Cardiac fibroblast (primary cell): Measurements from ENCODE around the gene GPRC6A.
"Not testable (repeated sequence)": the region's sequence is repeated elsewhere in the genome, so short reads cannot be mapped to it uniquely, and the experiment has no call there.

Source experiments
- DNase-seq, 2 donors: peaks; one replicate each; pipeline versions ENCODE4 v3.0.0 to v3.0.0-alpha.2; 2010; ENCODE audit warnings: low read depth in 2 of 2
- H3K4me3 ChIP-seq, 2 donors: replicated peaks in 1 of 2; 1 replicate in 1 of 2; 2 replicates in 1 of 2; pipeline ENCODE4 v1.5.1; 2011; ENCODE audit warnings: low read depth in 2 of 2, low read length in 2 of 2, mild to moderate bottlenecking in 2 of 2, moderate library complexity in 1 of 2
- TF ChIP-seq, protein P1 (sequence below): IDR thresholded peaks from one replicate; pipeline ENCODE4 v1.5.1; 2011; ENCODE audit warnings: low read depth, mild to moderate bottlenecking, low read length, inconsistent platforms

GPRC6A gene

DNA sequence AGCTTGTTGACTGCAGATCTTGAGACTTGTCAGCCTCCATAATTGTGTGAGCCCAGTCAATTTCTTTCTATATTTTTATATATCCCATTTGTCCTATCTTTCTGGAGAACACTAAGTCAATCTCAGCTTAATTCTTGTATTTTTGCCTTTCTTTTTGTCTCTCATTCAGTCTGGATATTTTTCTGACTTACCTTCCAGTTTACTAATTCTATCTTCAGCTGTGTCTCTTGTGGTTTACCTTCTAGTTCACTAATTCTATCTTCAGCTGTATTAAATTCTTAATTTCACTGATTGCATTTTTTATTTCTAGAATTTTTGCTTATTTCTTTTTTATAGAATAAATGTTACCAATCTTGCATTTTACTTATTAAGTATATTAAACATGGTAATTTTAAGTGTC is 30.4 kb upstream of the GPRC6A start:
- TF ChIP-seq, protein P1, sequence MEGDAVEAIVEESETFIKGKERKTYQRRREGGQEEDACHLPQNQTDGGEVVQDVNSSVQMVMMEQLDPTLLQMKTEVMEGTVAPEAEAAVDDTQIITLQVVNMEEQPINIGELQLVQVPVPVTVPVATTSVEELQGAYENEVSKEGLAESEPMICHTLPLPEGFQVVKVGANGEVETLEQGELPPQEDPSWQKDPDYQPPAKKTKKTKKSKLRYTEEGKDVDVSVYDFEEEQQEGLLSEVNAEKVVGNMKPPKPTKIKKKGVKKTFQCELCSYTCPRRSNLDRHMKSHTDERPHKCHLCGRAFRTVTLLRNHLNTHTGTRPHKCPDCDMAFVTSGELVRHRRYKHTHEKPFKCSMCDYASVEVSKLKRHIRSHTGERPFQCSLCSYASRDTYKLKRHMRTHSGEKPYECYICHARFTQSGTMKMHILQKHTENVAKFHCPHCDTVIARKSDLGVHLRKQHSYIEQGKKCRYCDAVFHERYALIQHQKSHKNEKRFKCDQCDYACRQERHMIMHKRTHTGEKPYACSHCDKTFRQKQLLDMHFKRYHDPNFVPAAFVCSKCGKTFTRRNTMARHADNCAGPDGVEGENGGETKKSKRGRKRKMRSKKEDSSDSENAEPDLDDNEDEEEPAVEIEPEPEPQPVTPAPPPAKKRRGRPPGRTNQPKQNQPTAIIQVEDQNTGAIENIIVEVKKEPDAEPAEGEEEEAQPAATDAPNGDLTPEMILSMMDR = no peak
- no peak overlapping the region for H3K4me3 ChIP-seq
- no peak for DNase-seq

DNA sequence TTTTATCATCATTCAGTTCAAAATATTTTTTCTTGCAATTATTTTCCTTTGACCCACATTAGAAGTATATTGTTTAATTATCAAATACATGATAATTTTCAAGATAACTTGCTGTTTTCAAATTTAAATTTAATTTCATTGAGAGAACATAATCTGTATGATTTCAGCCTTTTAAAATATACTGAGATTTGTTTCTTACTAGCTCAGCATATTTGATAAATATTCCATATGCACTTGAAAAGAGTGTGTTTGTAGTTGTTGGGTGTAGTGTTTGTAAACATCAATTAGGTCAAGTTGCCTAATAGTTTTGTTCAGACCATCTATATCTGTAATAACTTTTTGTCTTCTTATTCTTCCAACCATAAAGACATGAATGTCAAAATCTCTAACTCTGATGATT is 29.2 kb upstream of the GPRC6A start:
- no peak overlapping the region for H3K4me3 ChIP-seq
- no peak for DNase-seq
- TF ChIP-seq, protein P1 = no peak

DNA sequence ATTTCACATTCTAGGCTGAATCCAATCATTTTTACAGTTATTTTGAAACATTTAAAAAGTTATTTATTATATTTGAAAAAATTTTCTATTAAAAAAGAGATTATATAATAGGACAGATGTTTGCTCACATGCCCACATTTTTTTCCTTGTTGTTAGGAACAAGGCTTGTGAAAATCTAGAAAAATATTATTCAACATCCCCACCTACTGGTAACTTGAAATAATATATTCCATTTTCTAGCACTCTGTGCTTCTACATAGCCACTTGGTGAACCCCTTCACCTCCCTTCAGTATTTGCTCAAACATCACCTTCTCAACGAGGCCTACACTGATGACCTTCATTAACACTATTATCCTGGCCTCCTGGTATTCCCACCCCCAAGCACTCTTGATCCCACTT is 18.3 kb upstream of the GPRC6A start:
- TF ChIP-seq, protein P1 = peak; percentile 4
- peak; percentile 49 to 66 for DNase-seq
- no peak overlapping the region for H3K4me3 ChIP-seq

DNA sequence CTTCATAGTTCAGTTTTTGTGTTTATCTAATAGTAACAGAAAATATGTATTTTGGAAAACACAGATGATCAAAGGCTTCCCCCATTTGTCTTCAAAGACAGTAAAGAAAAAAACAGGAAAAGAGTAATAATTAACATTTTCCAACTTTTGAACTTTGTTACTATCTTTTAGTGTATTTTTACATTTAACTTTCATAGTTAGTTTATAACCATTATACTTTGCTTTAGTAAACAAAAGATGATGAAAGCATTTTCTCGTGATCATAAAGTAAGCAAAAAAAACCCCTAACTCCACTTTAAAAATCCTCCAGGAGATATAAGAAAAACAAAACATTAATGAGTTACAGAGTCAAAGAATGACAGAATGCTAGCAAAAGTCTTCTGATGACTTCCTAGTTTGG is 13.6 kb upstream of the GPRC6A start:
- TF ChIP-seq, protein P1 = no peak

DNA sequence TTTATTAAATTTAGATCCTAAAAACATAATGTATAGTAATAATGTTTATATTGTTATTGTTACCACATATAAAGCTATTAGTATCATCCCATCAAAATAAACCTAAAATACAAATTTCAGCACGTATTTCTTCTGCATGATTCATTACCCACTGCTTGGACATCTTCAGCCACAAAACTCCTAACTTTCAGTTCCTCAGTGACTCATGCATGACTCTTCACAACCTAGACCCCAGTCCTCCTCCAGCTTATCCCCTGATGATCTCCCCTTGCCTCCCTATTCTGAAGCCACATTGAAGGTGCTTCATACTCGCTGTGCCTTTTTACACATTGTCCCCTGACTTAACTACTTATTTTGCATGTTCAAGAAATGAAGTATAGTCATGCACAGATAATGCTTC is 11.2 kb upstream of the GPRC6A start:
- DNase-seq = peak in 1 of 2 donors; percentile 68
- H3K4me3 ChIP-seq = no peak overlapping the region
- TF ChIP-seq, protein P1 = no peak

More for the DNA sequence above, 13.6 kb upstream of the GPRC6A start:
- H3K4me3 ChIP-seq = no peak overlapping the region
- DNase-seq = no peak

DNA sequence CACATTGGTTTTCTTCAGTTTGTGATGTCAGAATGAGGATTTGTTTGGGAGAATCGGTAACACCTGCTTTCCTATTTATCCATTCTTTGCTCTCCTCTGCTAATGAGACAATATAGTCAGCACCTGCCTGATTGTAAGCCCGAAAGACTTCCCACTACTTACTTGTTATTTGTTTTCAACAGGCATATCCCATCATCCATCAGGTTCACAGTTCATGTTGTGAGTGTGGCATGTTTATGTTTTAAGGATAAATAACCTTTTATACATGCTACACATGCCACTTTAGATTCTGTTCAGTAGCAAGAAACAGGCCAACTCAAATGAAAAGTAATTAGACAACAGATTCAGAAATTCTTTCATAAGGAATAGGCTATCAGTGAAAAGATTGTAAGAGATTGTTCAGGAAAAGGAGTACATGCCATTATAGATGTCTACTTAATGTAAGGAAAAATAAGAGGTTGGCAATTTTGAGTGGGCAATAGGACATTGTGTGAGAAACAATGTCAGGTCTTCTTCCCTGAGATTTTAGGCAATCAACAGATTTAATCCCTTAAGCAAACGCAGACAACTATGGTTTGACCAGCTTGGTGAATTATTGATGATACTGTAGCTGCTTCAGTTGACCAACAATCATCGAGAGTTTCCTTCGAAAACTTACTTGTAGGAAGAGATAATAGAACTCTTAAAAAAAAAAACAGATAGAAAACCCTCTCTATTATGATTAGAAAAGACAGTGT is 7.9 kb upstream of the GPRC6A start:
- no peak overlapping the region for H3K4me3 ChIP-seq
- no peak for DNase-seq
- TF ChIP-seq, protein P1 = no peak

DNA sequence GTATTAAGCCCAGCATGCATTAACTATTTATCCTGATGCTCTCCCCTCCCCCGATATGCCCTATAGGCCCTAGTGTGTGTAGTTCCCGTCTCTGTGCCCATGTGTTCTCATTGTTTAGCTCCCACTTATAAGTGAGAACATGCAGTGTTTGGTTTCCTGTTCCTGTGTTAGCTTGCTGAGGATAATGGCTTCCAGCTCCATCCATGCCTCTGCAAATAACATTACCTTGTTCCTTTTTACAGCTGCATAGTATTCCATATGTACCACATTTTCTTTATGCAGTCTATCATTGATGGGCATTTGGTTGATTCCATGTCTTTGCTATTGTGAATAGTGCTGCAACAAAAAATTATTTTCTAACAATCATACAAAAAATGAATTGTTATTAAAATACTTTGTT is 5.6 kb upstream of the GPRC6A start:
- not testable (repeated sequence) for DNase-seq, H3K4me3 ChIP-seq
